A549 (cell line): Measurements from ENCODE around the gene IFNA14. TPM values are rescaled to one million over a fixed set of nuclear protein-coding genes. Genes with fewer than 3 reads are reported as not detected.

Experiments
- ATAC-seq, 2 experiments: fragments of 200-7000 bp in 1 of 2; fragments of >200 bp in 1 of 2; cut with Nextera tagmentation in 1 of 2; cut with Tn5 transposase in 1 of 2; 3 replicates each; pipeline versions ENCODE4 v1.8.0 to v1.9.1; 2018 to 2020; ENCODE audit warnings: mild to moderate bottlenecking in 1 of 2, moderate library complexity in 1 of 2
- CTCF ChIA-PET: fragments of 300-600 bp; sonication (Branson Sonifier 250); formaldehyde crosslinking; extraction: SDS; loops from one replicate; lab custom pipeline; 2021; ENCODE audit warnings: antibody characterized with exemption, inconsistent platforms; lab: Yijun Ruan, JAX
- POLR2A ChIA-PET: fragments of 350-600 bp; formaldehyde crosslinking; extraction: SDS; loops from one replicate; lab custom pipeline; 2021; ENCODE audit warnings: antibody characterized with exemption, inconsistent platforms; lab: Yijun Ruan, JAX
- DNase-seq, 2 experiments: peaks; one replicate each; pipeline versions ENCODE4 v3.0.0 to v3.0.0-alpha.2; 2011 to 2016; ENCODE audit warnings: low read depth in 1 of 2, low spot score in 1 of 2
- FAIRE-seq: peaks from 2 replicates; lab custom pipeline; 2011; peaks lifted over from hg19 to GRCh38; lab: Jason Lieb, UNC
- H3K27ac ChIP-seq, 2 experiments: fragments of >200 bp; sonication (Bioruptor Twin); formaldehyde crosslinking; 3 replicates each; pipeline ENCODE4 v1.5.1; 2016 to 2017
- H3K4me1 ChIP-seq: fragments of >200 bp; sonication (Bioruptor Twin); formaldehyde crosslinking; 3 replicates; pipeline ENCODE4 v1.6.1; 2016
- H3K4me2 ChIP-seq: fragments of >200 bp; sonication (Bioruptor Twin); formaldehyde crosslinking; 3 replicates; pipeline ENCODE4 v1.6.1; 2016
- H3K4me3 ChIP-seq: fragments of >200 bp; sonication (Bioruptor Twin); formaldehyde crosslinking; 3 replicates; pipeline ENCODE4 v1.5.1; 2016
- H3K9me3 ChIP-seq: fragments of >200 bp; sonication (Bioruptor Twin); formaldehyde crosslinking; 3 replicates; pipeline ENCODE4 v1.6.1; 2016
- BHLHE40 ChIP-seq: IDR thresholded peaks from 2 replicates; pipeline ENCODE4 v1.6.1; 2012; ENCODE audit warnings: low read depth, low read length, inconsistent platforms
- ESRRA ChIP-seq: fragments of 150-350 bp; IDR thresholded peaks from 2 replicates; pipeline ENCODE4 v1.6.1; 2014; ENCODE audit warnings: mild to moderate bottlenecking, low read length, borderline replicate concordance
- FOSB ChIP-seq: fragments of 250-450 bp; sonication (Bioruptor Pico); IDR thresholded peaks from 2 replicates; pipeline ENCODE4 v1.5.0; 2020; ENCODE audit warnings: mild to moderate bottlenecking, moderate library complexity
- FOSL2 ChIP-seq, 2 experiments: fragments of 450-650 bp in 1 of 2; fragments of >200 bp in 1 of 2; sonication (Bioruptor Twin) in 1 of 2; formaldehyde crosslinking; IDR thresholded peaks; 2 replicates each; pipeline versions ENCODE4 v1.5.0 to v1.6.1; 2016 to 2020; ENCODE audit warnings: mild to moderate bottlenecking in 1 of 2, moderate library complexity in 1 of 2
- FOXS1 ChIP-seq: fragments of 250-450 bp; sonication (Bioruptor Pico); IDR thresholded peaks from 2 replicates; pipeline ENCODE4 v1.5.0; 2020; ENCODE audit warnings: mild to moderate bottlenecking, moderate library complexity
- HDAC2 ChIP-seq: fragments of 200-600 bp; sonication (generic); IDR thresholded peaks from 2 replicates; pipeline ENCODE4 v1.6.1; 2016
- HEYL ChIP-seq: fragments of 250-450 bp; sonication (Bioruptor Pico); IDR thresholded peaks from 2 replicates; pipeline ENCODE4 v1.8.0; 2021; ENCODE audit warnings: mild to moderate bottlenecking, moderate library complexity
- HOXA7 ChIP-seq: fragments of 250-450 bp; sonication (Bioruptor Pico); IDR thresholded peaks from 2 replicates; pipeline ENCODE4 v1.5.0; 2020; ENCODE audit warnings: mild to moderate bottlenecking, moderate library complexity
- HOXB13 ChIP-seq: fragments of 250-450 bp; sonication (Bioruptor Pico); IDR thresholded peaks from 2 replicates; pipeline ENCODE4 v1.5.0; 2020; ENCODE audit warnings: low read depth, mild to moderate bottlenecking, moderate library complexity
- HOXB5 ChIP-seq: fragments of 250-450 bp; sonication (Bioruptor Pico); IDR thresholded peaks from 2 replicates; pipeline ENCODE4 v1.5.0; 2020; ENCODE audit warnings: mild to moderate bottlenecking, moderate library complexity
- MAZ ChIP-seq: fragments of 150-350 bp; IDR thresholded peaks from 2 replicates; pipeline ENCODE4 v1.6.1; 2014; ENCODE audit warnings: antibody characterized with exemption, low read depth, low read length, borderline replicate concordance
- NFE2L2 ChIP-seq: fragments of 150-350 bp; conservative IDR thresholded peaks from 2 replicates; pipeline ENCODE4 v1.6.1; 2014; ENCODE audit warnings: low read length
- NPAS2 ChIP-seq: fragments of 250-450 bp; sonication (Bioruptor Pico); IDR thresholded peaks from 2 replicates; pipeline ENCODE4 v1.8.0; 2022; ENCODE audit warnings: mild to moderate bottlenecking, moderate library complexity, borderline replicate concordance
- POLR2A ChIP-seq: IDR thresholded peaks from 2 replicates; pipeline ENCODE4 v1.6.1; 2012; ENCODE audit warnings: mild to moderate bottlenecking, low read length
- POLR2AphosphoS2 ChIP-seq: conservative IDR thresholded peaks from 2 replicates; pipeline ENCODE4 v1.6.1; 2012; ENCODE audit warnings: low read length, improper control_type of control experiment, inconsistent platforms
- RARB ChIP-seq: fragments of 250-450 bp; sonication (Bioruptor Pico); IDR thresholded peaks from 2 replicates; pipeline ENCODE4 v1.8.0; 2021; ENCODE audit warnings: mild to moderate bottlenecking, moderate library complexity
- SREBF2 ChIP-seq: fragments of 450-650 bp; IDR thresholded peaks from 2 replicates; pipeline ENCODE4 v1.6.1; 2014; ENCODE audit warnings: mild to moderate bottlenecking, moderate library complexity
- TP53 ChIP-seq: fragments of 250-450 bp; sonication (Bioruptor Pico); IDR thresholded peaks from 2 replicates; pipeline ENCODE4 v1.5.0; 2021; ENCODE audit warnings: mild to moderate bottlenecking, moderate library complexity
- ZC3H11A ChIP-seq: fragments of 450-650 bp; IDR thresholded peaks from 2 replicates; pipeline ENCODE4 v1.6.1; 2014; ENCODE audit warnings: antibody characterized with exemption, mild to moderate bottlenecking
- WGBS: methylation state at CpG from one replicate; pipeline ENCODE4 v1.1.6; 2017; ENCODE audit errors: missing lambda C conversion rate; 5-methylcytosine and 5-hydroxymethylcytosine counted together
- polyA minus RNA-seq: library from RNA; depleted of rRNA, polyadenylated mRNA; stranded (reverse); fragments of >200 nt; gene quantifications from 2 replicates; pipeline ENCODE4 v1.2.3, GENCODE V29; 2011; rRNA and poly(A)+ RNA removed
- polyA plus RNA-seq, 4 experiments: library from polyadenylated mRNA; depleted of rRNA in 3 of 4; stranded (reverse); fragments of >200 nt; fragmentation: RNase III in 1 of 4; extraction: RNeasy Plus Mini Kit Qiagen cat#74134 plus additional on column Dnase treatment in 1 of 4; gene quantifications; 2 replicates in 3 of 4; 3 replicates in 1 of 4; pipeline ENCODE4 v1.2.3, GENCODE V29; 2011 to 2017
- TF ChIP-seq, protein P1 (sequence below): fragments of 450-650 bp; IDR thresholded peaks from 2 replicates; pipeline ENCODE4 v1.6.1; 2014; ENCODE audit warnings: antibody characterized with exemption
- TF ChIP-seq, protein P2 (sequence below): IDR thresholded peaks from 2 replicates; pipeline ENCODE4 v1.6.1; 2012
- TF ChIP-seq, protein P3 (sequence below): fragments of >200 bp; sonication (Bioruptor Twin); formaldehyde crosslinking; IDR thresholded peaks from 3 replicates; pipeline ENCODE4 v1.6.1; 2016
- TF ChIP-seq, protein P4 (sequence below): IDR thresholded peaks from 2 replicates; pipeline ENCODE4 v1.6.1; 2012; ENCODE audit warnings: low read depth, borderline replicate concordance
- TF ChIP-seq, protein P5 (sequence below): fragments of 150-350 bp; IDR thresholded peaks from 2 replicates; pipeline ENCODE4 v1.6.1; 2014; ENCODE audit warnings: low read depth, mild to moderate bottlenecking, low read length

Gene IFNA14
- polyA plus RNA-seq (2011; rRNA removed) (not detected in 2 replicates), polyA plus RNA-seq (2017; fragmentation: RNase III; extraction: RNeasy Plus Mini Kit Qiagen cat#74134 plus additional on column Dnase treatment) (not detected in 3 replicates), polyA minus RNA-seq (not detected in 2 replicates)
- not detected in 2 replicates for polyA plus RNA-seq (2012; cell fraction: cytosol; rRNA removed)
- not detected in 2 replicates for polyA plus RNA-seq (2012; cell fraction: nucleus; rRNA removed)

DNA sequence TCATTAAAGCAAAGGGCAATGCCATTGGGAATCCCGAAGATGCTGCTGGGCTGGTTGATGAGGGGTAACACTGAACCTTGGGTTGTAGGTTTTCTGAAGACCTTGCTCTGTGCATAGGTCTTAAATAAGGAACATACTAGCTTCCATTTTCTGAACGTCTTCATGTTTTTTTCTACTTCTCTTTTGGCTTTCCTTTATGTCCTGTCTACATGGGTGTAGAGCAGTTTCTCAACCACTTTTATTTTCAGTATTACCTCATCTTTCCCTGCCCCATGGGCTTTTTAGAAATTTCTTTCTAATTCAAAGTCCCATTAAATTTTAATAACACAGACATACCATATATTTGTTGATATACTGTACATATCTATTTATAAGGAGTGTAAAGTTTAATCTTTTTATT is at the start of gene IFNA14:
TSS of gene IFNA14 (minus strand) at position 95 of the 400 bp plus-strand sequence. CDS start at position 25, 70 bp downstream.
- no peak for DNase-seq
- H3K4me1 ChIP-seq, result no peaks in the 10 kb centered on the region
- ATAC-seq, result no peak
- CTCF ChIA-PET, result interaction anchor here (1.2 kb wide), 1 partner anchor 173 kb away, joined by 3 read pairs; no protein-coding TSS in a partner anchor
- no peak for FAIRE-seq
- 11% methylated on average over 2 of the region's 2 CpGs for WGBS
- no peak within 1 kb of the TSS for H3K4me3 ChIP-seq
- TF ChIP-seq, protein P1, sequence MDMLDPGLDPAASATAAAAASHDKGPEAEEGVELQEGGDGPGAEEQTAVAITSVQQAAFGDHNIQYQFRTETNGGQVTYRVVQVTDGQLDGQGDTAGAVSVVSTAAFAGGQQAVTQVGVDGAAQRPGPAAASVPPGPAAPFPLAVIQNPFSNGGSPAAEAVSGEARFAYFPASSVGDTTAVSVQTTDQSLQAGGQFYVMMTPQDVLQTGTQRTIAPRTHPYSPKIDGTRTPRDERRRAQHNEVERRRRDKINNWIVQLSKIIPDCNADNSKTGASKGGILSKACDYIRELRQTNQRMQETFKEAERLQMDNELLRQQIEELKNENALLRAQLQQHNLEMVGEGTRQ, result no peak
- TF ChIP-seq, all 56 proteins: peak for 0
- H3K4me2 ChIP-seq, result no peak within 1 kb of the TSS
- no peak within 1 kb of the TSS for H3K27ac ChIP-seq
- POLR2A ChIA-PET, result no interaction called here
- no peaks in the 10 kb centered on the region for H3K9me3 ChIP-seq

DNA sequence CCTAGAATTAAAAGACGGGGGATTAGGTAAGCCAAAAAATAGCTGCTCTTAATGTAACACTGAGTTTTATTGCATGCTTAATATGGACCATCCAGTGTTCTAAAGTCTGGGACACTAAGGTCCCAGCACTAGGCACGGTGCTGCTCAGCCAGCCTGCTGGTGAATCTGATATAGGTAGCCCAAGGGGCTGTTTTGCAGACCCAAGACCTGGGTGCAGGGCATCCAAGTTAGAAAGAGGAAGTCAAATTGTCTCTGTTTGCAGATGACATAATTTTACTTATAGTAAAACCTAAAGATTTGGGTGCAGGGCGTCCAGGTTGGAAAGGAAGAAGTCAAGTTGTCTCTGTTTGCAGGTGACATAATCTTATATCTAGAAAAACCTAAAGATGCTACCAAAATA is 47.5 kb upstream of the IFNA14 start:
- no peak overlapping the region for H3K4me2 ChIP-seq
- 28% methylated on average over 3 of the region's 3 CpGs for WGBS
- DNase-seq (no peak), FAIRE-seq (no peak), ATAC-seq (no peak)
- H3K27ac ChIP-seq, result no peak overlapping the region
- POLR2A ChIA-PET, result no interaction called here
- 0 out of 3 replicates have a peak, but pooled peaks cover 2% of the 10 kb centered on the region for H3K9me3 ChIP-seq
- no peak overlapping the region for H3K4me3 ChIP-seq
- H3K4me1 ChIP-seq, result no peaks in the 10 kb centered on the region
- TF ChIP-seq HEYL (CRISPR knock-in tag), result no peak
- TF ChIP-seq FOSL2 (IDR thresholded peaks at IDR 0.05), result no peak
- no peak for TF ChIP-seq FOSL2 (CRISPR knock-in tag; IDR thresholded peaks at IDR 0.05)
- TF ChIP-seq, protein P2, sequence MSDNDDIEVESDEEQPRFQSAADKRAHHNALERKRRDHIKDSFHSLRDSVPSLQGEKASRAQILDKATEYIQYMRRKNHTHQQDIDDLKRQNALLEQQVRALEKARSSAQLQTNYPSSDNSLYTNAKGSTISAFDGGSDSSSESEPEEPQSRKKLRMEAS, result no peak
- TF ChIP-seq HOXB5 (CRISPR knock-in tag), result no peak
- TF ChIP-seq FOSB, result no peak
- TF ChIP-seq RARB (CRISPR knock-in tag), result no peak
- TF ChIP-seq ZC3H11A, result no peak
- TF ChIP-seq HDAC2, result no peak
- TF ChIP-seq TP53, result no peak
- CTCF ChIA-PET, result no interaction called here

DNA sequence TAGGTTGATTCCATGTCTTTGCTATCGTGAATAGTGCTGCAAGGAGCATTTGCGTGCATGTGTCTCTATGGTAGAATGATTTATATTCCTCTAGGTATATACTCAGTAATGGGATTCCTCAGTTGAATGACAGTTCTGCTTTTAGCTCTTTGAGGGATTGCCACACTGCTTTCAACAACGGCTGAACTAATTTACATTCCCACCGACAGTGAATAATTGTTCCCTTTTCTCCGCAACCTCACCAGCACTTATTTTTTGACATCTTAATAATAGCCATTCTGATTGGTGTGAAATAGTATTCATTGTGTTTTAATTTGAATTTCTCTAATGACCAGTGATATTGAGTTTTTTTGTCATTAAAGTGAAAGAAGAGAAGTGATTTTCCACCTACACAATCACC is 46.9 kb upstream of the IFNA14 start:
- H3K27ac ChIP-seq, result no peak overlapping the region
- H3K4me1 ChIP-seq, result no peaks in the 10 kb centered on the region
- TF ChIP-seq, protein P2, result no peak
- TF ChIP-seq ESRRA (no peak), SREBF2 (no peak), TP53 (no peak)
- H3K4me3 ChIP-seq, result no peak overlapping the region
- POLR2A ChIA-PET, result no interaction called here
- 0 out of 3 replicates have a peak, but pooled peaks cover 2% of the 10 kb centered on the region for H3K9me3 ChIP-seq
- CTCF ChIA-PET, result no interaction called here
- FAIRE-seq (no peak), ATAC-seq (no peak), DNase-seq (no peak)
- WGBS, result 47% methylated on average over 5 of the region's 5 CpGs
- no peak overlapping the region for H3K4me2 ChIP-seq

DNA sequence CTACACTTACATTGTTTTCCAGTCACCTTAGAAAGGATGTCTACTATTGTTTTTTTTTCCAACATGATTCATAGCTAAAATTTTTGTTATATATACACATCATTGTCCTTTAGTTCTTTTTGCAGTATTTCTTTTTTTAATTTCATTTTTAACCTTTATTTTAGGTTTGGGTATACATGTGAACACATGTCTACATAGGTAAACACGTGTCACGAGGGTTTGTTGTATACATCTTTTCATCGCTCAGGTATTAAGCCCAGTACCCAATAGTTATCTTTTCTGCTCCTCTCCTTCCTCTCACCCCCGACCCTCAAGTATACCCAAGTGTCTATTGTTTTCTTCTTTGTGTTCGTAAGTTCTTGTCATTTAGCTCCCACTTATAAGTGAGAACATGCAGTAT is 46.3 kb upstream of the IFNA14 start:
- FAIRE-seq, result no peak
- H3K27ac ChIP-seq, result no peak overlapping the region
- H3K4me1 ChIP-seq, result no peaks in the 10 kb centered on the region
- H3K4me2 ChIP-seq, result no peak overlapping the region
- WGBS, result 23% methylated on average over 5 of the region's 5 CpGs
- no peak for ATAC-seq
- POLR2A ChIA-PET, result no interaction called here
- no peak for TF ChIP-seq BHLHE40
- TF ChIP-seq FOSB, result no peak
- TF ChIP-seq, protein P3, sequence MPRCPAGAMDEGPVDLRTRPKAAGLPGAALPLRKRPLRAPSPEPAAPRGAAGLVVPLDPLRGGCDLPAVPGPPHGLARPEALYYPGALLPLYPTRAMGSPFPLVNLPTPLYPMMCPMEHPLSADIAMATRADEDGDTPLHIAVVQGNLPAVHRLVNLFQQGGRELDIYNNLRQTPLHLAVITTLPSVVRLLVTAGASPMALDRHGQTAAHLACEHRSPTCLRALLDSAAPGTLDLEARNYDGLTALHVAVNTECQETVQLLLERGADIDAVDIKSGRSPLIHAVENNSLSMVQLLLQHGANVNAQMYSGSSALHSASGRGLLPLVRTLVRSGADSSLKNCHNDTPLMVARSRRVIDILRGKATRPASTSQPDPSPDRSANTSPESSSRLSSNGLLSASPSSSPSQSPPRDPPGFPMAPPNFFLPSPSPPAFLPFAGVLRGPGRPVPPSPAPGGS, result no peak
- no peak for TF ChIP-seq NPAS2 (CRISPR knock-in tag)
- TF ChIP-seq, protein P4, sequence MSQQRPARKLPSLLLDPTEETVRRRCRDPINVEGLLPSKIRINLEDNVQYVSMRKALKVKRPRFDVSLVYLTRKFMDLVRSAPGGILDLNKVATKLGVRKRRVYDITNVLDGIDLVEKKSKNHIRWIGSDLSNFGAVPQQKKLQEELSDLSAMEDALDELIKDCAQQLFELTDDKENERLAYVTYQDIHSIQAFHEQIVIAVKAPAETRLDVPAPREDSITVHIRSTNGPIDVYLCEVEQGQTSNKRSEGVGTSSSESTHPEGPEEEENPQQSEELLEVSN, result no peak
- no peak for TF ChIP-seq FOXS1 (CRISPR knock-in tag)
- no peak for TF ChIP-seq POLR2AphosphoS2
- no peak for TF ChIP-seq HOXA7 (CRISPR knock-in tag)
- TF ChIP-seq, protein P5, sequence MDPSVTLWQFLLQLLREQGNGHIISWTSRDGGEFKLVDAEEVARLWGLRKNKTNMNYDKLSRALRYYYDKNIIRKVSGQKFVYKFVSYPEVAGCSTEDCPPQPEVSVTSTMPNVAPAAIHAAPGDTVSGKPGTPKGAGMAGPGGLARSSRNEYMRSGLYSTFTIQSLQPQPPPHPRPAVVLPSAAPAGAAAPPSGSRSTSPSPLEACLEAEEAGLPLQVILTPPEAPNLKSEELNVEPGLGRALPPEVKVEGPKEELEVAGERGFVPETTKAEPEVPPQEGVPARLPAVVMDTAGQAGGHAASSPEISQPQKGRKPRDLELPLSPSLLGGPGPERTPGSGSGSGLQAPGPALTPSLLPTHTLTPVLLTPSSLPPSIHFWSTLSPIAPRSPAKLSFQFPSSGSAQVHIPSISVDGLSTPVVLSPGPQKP, result no peak
- no peak for TF ChIP-seq NFE2L2
- TF ChIP-seq POLR2A, result no peak
- TF ChIP-seq, protein P1, result no peak
- TF ChIP-seq MAZ, result no peak
- TF ChIP-seq HOXB13 (CRISPR knock-in tag), result no peak
- CTCF ChIA-PET, result no interaction called here
- no peak for DNase-seq
- no peak overlapping the region for H3K4me3 ChIP-seq
- 0 out of 3 replicates have a peak, but pooled peaks cover 2% of the 10 kb centered on the region for H3K9me3 ChIP-seq
